Measurements from ENCODE around the gene TXNRD3. TPM values are rescaled to one million over a fixed set of nuclear protein-coding genes. Genes with fewer than 3 reads are reported as not detected.
"Not testable (repeated sequence)": the region's sequence is repeated elsewhere in the genome, so short reads cannot be mapped to it uniquely, and the experiment has no call there.

TXNRD3 gene
- total RNA-seq, 1 donor from 2014 or later: 5.0 TPM

DNA sequence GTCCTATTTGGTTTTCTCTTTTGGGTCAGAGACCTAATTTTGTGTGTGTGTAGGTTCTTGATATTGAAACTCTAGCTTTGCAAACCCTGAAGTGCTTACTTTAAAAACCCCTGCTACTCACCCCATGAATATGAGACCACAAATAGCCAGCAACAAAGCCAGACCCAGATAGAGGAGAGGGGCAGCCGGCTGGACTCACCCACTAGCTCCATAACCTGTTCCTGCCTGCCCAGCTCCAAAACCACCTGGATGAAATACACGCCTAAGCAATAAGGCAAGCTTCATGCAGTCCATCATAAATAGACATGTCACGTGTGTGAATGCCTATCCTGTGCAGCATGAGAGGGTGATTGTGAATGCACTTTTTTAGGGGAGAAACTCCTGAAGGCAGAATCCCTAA lies 3.7 kb upstream of the TXNRD3 start:
- DNase-seq: no peak
- ATAC-seq: no peak
- intact Hi-C loops (cut with micrococcal nuclease): no loop called here

DNA sequence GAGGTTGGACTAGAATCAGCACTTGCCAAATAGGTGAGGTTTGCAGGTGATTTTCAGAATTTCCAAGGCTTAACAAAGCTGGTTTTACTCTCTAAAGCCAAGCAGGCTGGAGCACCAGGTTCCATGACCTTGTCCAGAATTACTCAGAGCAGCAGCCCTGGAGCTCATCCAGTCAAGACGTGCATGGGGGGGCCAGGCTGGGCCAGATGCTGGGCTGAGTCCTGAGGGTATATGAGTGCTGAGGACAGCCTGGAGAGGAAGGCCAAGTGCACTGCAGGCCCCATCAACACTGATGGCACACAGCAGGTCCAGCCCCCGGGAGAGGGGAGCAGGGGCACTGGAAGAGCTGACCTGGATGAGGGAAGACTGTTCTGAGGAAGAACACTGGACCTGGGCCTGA lies 3.0 kb upstream of the TXNRD3 start:
- intact Hi-C loops (cut with micrococcal nuclease): no loop called here
- ATAC-seq: no peak

DNA sequence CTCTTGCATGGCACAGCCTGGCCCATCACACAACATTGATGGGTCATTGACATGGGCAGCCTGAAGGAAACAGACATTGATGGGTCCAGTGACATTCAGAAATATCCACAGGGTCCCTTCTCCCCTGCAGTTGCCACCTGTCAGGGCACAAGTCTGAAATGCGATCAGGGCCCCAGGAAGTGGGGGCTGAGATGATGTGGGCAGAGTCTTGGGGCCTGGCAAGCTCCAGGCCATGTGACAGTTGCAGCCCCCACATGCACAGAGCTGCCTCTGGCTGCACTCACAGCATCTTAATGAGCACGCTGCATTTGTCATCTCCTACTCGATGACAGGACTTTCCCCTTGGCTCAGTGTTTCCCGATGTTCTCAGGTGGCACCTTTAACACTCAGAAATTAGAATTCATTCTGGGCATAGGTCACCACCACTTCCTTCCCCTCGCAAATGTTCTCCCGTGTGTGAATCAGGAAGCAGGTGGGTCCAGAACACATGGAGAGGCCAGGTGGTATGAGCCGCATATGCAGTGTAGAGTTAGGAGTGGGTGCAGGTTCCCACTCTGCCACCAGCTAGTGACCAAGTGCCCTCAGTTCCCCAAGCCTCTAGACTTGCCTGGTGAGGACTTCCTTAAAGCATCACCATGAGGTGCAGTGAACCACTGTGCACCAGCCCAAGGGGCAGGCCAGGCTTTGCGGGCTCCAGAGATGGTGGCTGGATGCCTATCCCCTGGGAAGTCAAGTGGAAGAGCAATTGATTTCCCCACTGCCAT lies 1.6 kb upstream of the TXNRD3 start:
- intact Hi-C loops (cut with micrococcal nuclease): no loop called here
- DNase-seq: no peak
- no peak for ATAC-seq

More for the DNA sequence above, 3.0 kb upstream of the TXNRD3 start:
- DNase-seq: no peak

DNA sequence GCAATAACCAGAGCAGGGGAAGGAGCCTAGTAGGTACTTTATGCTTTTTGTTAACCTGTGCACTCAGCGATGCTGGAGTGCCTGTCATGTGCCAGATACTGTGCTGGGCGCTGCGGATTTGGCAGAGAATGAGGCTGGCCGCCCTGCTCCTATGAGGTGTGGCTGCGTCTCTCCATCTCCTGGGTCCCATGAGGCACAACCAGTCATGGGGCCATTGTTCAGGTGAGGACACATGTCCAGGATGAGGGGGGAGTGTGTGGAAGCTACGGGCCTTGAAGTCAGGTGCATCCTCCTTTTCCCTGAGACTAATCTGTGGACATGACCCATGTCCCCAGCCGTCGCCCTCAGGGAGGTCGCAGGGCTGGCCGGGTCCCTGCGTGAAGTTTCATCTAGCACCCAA lies 963 bp upstream of the TXNRD3 start:
- intact Hi-C loops (cut with micrococcal nuclease): no loop called here
- DNase-seq (no peak), ATAC-seq (no peak)

DNA sequence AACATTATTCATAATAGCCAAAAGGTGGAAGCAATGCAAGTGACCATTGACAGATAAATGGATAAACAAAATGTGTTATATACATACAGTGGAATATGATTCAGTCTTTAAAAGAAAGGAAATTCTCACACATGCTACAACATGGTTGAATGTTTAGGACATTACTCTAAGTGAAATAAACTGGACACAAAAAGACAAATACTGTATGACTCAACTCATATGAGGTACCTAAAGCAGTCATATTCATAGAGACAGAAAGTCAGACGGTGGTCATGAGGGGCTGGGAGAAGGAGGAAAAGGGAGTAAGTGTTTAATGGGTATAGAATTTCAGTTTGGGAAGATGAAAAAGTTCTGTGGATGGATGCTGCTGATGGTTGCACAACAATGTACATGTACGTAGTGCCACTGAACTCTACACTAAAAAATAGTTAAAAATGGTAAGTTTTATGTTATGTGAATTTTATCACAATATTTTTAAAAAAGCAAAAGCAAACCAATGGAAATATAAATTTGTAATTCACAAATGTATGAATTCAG lies 5.3 kb downstream of the TXNRD3 start:
- intact Hi-C loops (cut with micrococcal nuclease): no loop called here
- DNase-seq: no peak
- ATAC-seq: no peak

DNA sequence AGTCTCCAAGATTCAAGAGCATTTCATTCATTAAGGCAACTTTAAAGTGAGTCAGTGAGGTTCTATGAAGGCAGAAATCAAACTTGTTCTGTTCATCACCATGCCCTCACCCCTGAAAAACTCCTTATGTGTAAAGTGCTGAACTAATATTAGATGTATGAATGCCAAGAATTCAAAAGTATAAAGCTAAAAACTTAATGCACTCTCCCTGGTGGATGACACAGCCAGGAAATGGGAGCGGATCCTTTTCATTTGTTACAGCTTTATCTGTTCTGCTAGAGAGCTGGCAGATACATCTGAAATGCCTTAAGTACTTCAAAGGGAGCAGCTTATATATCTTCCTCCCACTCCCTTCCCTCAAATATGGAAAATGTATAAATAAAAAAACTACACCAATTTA lies 8.2 kb downstream of the TXNRD3 start:
- ATAC-seq (no peak), DNase-seq (no peak)
- intact Hi-C loops (cut with micrococcal nuclease): no loop called here

DNA sequence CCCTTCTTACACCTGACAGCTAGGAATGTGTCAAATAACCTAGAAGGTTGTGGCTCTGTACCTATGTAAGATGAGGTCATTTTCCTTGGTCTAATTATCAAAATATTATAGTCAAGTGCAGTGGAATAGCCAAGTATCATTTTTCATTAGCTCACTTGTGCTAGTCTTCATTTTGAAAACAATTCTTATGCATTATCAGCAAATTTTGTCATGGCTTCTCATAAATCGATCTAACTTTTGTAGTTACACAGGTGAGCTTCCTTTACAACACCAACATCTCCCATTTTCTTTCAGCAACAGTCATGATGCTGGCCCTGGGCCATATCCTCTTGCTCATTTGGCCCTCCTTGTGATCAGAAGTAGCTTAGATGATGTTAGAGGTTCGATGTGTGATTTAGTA lies 10.3 kb downstream of the TXNRD3 start:
- intact Hi-C loops (cut with micrococcal nuclease): no loop called here
- ATAC-seq (no peak), DNase-seq (no peak)

DNA sequence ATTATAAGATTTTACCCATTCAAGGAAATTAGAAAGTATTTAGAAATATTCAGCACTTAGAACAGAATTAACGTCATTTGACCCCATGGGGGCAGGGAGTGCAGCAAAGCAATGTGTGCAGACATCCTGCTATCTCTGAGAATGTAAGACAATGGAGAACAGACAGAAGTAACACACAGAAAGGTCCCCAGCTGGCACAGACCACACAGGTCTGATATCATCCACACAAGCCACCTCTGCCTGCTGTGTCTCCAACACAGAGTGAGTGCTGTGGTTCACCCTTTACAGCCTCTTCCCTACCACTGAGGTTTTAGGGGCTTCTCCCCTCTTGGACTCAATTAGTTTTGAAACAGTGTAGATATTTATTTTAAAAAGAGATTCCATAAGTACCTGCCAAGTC lies 16.1 kb downstream of the TXNRD3 start:
- no peak for DNase-seq
- ATAC-seq: no peak
- intact Hi-C loops (cut with micrococcal nuclease): no loop called here

DNA sequence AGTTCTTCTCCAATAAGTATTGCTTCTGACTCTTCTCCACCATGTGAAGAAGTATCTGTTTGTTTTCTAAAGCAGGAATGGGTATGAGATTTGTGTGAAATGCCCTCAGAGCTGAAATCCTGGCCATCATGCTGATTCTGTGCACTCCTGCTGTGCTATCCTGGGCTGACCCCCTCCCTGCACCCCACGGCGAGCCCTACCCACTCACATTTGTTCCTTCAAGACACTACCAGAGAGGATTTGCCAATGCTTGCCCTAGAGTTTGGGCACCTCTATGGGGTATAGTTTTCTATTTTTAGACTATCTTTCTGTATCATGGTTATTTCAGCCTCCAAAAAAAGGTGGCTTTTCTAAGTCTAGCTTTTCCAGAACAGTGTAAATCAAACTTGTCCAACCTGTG lies 18.5 kb downstream of the TXNRD3 start:
- ATAC-seq (peak; percentile 35), DNase-seq (no peak)
- intact Hi-C loops (cut with micrococcal nuclease): no loop called here

DNA sequence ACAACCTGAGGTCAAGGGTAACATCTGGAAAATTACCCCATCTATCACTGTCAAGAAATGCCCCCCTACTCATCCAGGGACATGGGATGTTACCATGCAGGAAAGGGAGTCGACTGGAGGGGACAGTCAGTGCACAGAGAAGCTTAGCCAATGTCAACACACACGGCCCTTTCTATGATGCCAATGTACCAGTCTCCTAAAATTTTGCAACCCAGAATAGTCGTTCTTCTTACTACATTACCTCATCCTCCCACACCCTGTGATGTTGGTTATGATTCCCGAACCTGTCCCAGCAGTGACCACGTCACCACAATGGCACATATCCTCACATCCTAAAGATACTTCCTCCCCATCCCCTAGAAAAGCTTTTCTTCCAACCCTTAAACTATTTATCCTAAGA lies 20.1 kb downstream of the TXNRD3 start:
- intact Hi-C loops (cut with micrococcal nuclease): no loop called here
- DNase-seq (no peak), ATAC-seq (no peak)

DNA sequence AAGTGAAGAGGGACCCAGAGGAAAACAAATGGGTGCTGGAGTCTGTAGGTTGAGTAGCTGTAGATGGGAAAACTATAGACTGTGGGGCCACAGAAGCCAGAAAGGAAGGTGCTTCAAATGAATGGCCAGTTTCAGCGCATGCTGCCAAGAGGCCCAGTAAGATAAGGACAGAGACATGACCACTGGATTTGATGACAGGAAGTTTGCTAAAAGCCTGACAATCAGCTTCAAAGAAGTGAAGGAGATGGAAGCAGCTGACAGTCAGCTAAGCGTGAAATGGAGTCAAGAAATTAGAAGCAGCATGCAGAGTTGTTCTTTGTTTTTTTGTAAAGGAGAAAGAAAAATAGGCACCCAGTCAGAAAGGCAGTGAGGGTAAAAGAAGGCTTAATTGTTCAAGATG lies 24.9 kb downstream of the TXNRD3 start:
- intact Hi-C loops (cut with micrococcal nuclease): no loop called here
- DNase-seq: no peak
- ATAC-seq: no peak

DNA sequence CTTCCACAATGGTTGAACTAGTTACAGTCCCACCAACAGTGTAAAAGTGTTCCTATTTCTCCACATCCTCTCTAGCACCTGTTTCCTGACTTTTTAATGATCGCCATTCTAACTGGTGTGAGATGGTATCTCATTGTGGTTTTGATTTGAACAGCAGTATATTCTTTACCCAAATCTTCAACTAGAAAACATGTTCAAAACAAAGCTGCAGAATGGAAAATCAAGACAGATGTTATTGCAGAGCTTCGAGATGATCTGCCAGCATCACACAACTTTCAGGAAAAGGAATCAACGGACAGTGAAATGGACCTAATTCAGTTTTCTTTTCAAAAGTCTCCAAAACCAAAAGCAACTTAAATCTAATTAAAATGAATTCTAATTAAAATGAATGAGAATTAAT lies 29.2 kb downstream of the TXNRD3 start:
- intact Hi-C loops (cut with micrococcal nuclease); ATAC-seq; DNase-seq: not testable (repeated sequence)

DNA sequence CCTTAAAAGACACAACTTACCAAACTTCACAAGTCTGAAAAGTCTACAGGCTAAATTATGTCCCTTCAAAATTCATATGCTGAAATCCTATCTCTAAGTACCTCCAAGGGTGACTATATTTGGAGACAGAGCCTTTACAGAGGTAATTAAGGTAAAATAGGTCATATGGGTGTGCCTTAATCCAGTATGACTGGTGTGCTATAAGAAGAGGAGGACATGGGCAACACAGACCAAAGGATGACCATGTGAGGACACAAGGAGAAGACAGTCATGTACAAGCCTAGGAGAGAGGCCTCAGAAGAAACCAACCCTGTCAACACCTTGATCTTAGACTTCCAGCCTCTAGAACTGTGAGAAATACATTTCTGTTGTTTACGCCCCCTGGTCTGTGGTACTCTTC lies 32.2 kb downstream of the TXNRD3 start:
- no peak for DNase-seq
- intact Hi-C loops (cut with micrococcal nuclease): no loop called here
- ATAC-seq: no peak

DNA sequence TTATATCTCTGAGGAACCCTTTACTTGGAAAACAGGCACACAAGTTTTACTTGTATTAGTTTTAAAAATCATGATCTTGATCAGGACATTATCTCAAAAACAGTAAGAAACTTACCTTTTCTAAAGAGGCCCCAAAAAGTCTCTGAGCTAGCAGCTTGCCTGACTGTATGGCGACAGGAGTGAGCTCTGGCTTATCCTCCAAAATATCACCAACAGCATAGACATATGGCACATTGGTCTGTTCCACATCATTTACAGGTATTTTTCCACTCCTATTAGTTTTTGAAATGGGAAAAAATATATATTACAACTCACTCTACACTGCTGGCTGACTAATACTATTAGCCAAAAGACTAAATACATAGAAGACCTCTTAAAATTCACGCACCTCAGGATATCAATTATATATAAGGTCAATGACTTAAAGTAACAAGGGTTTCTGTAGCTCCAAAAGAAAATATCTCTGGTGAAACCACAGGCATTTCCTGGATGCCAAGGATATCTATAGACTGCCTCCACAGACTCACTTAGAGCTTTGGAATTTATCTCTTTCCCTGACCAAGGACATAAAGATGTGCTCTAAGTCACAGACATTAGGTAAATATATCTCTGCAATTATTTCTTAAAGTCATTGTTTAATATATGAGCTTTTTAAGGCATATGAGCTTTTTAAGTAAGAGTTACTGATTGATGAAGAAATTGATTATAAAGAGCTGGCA lies 33.1 kb downstream of the TXNRD3 start:
- no peak for DNase-seq
- intact Hi-C loops (cut with micrococcal nuclease): no loop called here
- ATAC-seq: no peak

DNA sequence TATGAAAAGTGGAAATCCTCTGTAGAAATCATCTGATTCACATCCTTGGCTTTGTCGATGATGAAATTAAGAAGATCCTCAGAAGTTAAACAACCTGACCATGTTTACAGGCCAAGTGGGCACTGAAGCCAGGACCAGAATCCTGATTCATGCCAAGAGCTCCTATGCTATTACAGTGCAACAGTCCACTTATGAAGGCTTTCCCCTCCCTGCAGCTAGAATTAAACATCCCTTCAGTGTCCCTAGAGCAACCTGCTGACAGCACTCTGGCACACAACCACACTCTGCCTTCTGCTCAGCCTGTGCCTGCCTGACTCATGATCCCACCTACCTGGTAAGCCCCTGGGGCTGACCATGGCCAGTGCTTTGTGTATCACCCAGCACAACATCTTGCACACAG lies 33.8 kb downstream of the TXNRD3 start:
- intact Hi-C loops (cut with micrococcal nuclease): no loop called here
- ATAC-seq (peak; percentile 100), DNase-seq (peak; percentile 63)

DNA sequence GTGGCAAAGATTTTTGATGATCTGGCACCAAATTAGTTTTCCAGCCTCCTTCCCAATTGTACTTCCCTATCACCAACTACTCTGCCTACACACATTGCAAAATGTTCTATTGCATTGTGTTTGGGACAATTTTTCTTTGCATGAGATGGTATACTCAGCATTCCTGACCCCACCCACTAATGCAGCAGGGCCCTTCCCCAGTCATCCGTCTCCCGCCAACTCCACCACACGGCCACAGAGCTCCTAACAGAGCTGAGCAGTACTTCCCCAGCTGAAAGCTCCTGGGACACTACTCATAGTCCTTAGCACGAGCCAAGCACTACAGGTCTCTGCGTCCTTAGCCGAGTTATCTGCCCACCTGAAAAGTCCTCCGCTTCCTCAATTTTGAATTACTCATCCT lies 34.2 kb downstream of the TXNRD3 start:
- intact Hi-C loops (cut with micrococcal nuclease): no loop called here
- DNase-seq (no peak), ATAC-seq (peak; percentile 48)

DNA sequence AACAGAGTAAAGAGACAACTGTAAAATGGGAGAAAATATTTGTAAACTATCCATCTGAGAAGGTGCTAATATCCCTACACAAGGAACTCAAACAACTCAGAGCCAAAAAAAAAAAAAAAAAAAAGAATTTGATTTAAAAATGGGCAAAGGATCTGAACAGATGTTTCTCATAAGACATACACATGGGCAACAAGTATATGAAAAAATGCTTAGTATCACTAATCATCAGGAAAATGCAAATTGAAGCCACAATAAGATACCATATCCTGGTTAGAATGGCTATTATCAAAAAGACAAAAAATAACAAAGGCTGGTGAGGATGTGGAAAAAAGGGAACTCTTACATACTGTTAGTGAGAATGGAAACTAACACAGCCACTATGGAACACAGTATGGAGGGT lies 36.2 kb downstream of the TXNRD3 start:
- DNase-seq (no peak), ATAC-seq (no peak)
- intact Hi-C loops (cut with micrococcal nuclease): no loop called here

DNA sequence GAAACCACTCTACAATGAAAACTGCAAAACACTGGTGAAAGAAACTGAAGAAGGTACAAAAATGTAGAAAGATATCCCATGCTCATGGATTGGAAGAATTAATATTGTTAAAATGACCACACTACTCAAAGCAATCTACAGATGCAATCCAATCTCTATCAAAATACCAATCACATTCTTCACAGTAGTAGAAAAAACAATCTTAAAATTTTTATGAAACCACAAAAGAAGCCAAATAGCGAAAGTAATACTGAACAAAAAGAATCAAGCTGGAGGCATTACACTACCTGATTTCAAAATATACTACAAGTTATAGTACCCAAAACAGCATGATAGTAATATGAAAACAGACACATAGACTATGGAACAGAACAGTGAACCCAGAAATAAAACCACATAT lies 36.9 kb downstream of the TXNRD3 start:
- no peak for DNase-seq
- intact Hi-C loops (cut with micrococcal nuclease): no loop called here
- no peak for ATAC-seq

DNA sequence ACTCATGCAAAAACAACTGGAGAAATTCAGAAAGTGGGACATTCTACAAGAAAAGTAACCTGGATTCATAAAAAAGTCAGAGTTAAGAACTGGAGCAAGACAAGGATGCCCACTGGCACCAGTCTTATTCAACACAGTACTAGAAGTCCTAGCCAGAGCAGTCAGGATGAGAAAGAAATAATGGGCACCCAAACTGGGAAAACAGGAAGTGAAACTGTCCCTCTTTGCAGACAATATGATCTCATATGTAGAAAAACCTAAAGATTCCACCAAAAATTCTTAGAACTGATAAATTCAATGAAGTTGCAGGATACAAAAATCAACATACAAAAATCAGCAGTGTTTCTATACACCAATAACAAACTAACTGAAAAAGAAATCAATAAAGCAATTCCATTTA lies 37.4 kb downstream of the TXNRD3 start:
- intact Hi-C loops (cut with micrococcal nuclease): no loop called here
- DNase-seq (no peak), ATAC-seq (no peak)

DNA sequence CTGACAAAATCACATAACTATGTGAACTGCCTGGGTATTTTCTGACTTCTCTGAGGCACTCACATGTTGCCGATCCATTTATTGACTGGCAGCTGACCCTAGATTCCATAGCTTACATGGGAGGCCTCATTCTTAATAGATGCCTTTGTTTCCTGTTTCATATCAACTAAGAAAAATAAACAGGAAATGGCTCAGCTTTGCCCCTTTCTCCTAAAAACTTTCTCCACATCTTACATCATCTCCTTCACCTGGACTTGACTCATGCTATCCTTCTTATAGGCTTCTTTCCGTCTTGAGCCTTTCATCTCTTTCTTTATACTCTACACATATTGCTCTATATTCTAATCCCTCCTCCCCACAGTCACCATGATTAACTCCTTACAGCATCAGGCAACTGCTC lies 38.0 kb downstream of the TXNRD3 start:
- DNase-seq: no peak
- intact Hi-C loops (cut with micrococcal nuclease): no loop called here
- no peak for ATAC-seq

All from left ventricle myocardium superior (tissue), 1 donor.